ENCODE measurements around the gene GYS1.

Gene GYS1

GRCh38 chr19:49014123-49014869 is 21.2 kb upstream of the GYS1 start (continued):
- TF ChIP-seq GLI4 (tag by site-specific recombination; IDR thresholded peaks at IDR 0.05) (no peak), ZNF449 (tag by site-specific recombination; IDR thresholded peaks at IDR 0.05) (no peak), ZFHX2 (tag by site-specific recombination; conservative IDR thresholded peaks at IDR 0.05) (peak; percentile 69), KLF17 (tag by site-specific recombination; IDR thresholded peaks at IDR 0.05) (0 out of 2 replicates have a peak, but pooled peaks have one; percentile 53), ZNF843 (tag by site-specific recombination; IDR thresholded peaks at IDR 0.05) (no peak), ZBTB21 (tag by site-specific recombination; IDR thresholded peaks at IDR 0.05) (peak; percentile 89), KLF16 (tag by site-specific recombination; IDR thresholded peaks at IDR 0.05) (no peak), ZBTB1 (tag by site-specific recombination; IDR thresholded peaks at IDR 0.05) (no peak), TSHZ1 (tag by site-specific recombination; IDR thresholded peaks at IDR 0.05; ENCODE audit: borderline replicate concordance) (no peak), ZNF747 (tag by site-specific recombination; IDR thresholded peaks at IDR 0.05) (no peak), ZNF354C (tag by site-specific recombination; IDR thresholded peaks at IDR 0.05; ENCODE audit: borderline replicate concordance, low read depth) (no peak), ZNF114 (tag by site-specific recombination; IDR thresholded peaks at IDR 0.05) (no peak), ZBTB48 (tag by site-specific recombination; IDR thresholded peaks at IDR 0.05) (no peak), ZNF645 (tag by site-specific recombination; IDR thresholded peaks at IDR 0.05) (no peak), ZFP69B (tag by site-specific recombination; IDR thresholded peaks at IDR 0.05) (peak; percentile 64; the same call in 1 of the 2 replicates), ZBTB49 (tag by site-specific recombination; IDR thresholded peaks at IDR 0.05; ENCODE audit: low read depth) (no peak), ZSCAN18 (tag by site-specific recombination; IDR thresholded peaks at IDR 0.05) (no peak), GLI2 (tag by site-specific recombination; IDR thresholded peaks at IDR 0.05; ENCODE audit: borderline replicate concordance, low read depth) (no peak), ZNF239 (tag by site-specific recombination; IDR thresholded peaks at IDR 0.05) (no peak), ZNF391 (tag by site-specific recombination; IDR thresholded peaks at IDR 0.05; ENCODE audit: borderline replicate concordance, low read depth) (no peak), ZNF146 (tag by site-specific recombination; IDR thresholded peaks at IDR 0.05) (no peak)

Measured in HEK293 (cell line).